GM12874 (cell line): ENCODE data around the gene AXDND1.

Source experiments
- CTCF ChIP-seq: IDR thresholded peaks from 2 replicates; pipeline ENCODE4 v1.5.1; 2011; ENCODE audit warnings: low read depth, mild to moderate bottlenecking, control low read depth, low read length, moderate library complexity; ENCODE audit not compliant: insufficient read depth

AXDND1 gene, protein sequence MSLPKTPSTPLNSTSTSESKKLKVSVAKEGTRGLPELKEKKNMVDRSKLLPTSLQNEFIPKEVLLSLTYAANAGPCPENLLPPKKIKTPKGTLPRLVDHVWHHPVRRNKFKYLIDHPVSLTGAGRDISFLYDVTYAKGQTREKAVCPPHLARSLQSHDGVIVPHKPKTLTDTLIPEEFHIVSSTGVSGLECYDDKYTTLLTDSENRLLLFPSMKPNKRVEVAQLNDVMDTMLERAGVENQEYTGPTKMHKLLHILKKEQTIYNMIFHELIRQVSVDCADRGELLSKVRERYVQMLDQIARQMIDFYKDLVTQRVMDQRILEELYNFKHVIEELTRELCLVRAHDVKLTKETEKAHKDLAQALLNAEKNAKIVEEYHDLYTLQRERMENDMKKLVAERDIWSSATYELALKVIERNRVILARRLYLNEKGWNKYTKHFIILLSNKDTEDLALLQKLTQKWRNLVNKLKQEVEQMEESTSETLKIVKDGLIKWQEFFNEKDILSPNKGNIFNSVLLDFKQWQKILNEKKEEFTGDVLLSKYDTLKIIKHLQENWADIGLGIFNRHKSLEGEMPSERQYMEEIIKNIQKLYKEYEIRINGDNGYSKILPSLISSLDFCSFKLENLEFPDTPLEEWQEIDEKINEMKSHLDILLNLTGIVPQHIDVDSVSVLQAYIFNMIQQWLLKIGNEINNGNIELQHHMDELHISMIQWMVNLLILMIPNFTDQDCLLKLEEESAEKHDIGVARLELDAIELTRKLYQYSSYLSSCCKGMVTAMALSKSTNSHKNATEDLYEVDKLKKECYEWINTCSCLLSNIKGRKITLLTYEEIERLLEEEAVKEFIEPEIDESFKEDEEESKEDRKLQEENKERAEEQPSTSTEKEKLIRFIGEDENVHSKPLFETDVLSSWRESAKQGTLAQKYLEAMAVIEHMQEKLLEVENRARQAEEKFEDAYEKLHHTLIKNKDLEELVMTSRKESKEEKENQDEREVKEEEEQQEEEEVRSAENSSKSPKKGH

DNA sequence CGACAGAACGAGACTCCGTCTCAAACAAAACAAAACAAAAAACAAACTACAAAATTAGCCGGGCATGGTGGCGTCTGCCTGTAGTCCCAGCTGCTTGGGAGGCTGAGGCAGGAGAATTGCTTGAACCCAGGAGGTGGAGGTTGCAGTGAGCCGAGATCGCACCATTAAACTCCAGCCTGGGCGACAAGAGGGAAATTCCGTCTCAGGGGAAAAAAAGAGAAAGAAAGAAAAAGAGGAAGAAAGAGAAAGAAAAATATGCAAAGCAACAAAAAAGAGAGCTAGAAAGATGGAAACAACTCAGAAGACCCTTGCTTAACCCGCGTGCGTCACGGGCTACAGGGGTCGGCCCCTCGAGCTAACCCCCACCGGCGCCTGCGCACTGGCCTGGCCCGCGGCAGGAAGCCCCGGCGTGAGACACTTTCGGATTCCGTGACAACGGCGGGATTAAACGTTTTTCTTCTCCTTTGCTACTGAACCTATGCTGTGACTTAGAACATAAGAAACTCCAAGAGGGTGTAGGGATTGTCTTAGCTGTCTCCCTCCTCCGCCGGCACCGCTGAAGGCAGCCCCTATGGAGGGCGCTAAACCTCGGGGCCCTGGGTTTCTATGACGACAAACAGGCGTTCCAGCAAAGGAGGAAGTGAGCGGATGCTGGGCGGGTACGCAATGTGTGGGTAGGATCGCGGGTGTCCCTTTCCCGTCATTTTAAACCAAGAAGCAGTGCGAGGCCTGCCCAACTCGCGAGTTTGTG lies at the start of gene AXDND1:
TSS of gene AXDND1 (plus strand) at position 630 of the 751 bp plus-strand sequence. CDS start 539 bp downstream, outside the sequence.
- TF ChIP-seq CTCF, result no peak

DNA sequence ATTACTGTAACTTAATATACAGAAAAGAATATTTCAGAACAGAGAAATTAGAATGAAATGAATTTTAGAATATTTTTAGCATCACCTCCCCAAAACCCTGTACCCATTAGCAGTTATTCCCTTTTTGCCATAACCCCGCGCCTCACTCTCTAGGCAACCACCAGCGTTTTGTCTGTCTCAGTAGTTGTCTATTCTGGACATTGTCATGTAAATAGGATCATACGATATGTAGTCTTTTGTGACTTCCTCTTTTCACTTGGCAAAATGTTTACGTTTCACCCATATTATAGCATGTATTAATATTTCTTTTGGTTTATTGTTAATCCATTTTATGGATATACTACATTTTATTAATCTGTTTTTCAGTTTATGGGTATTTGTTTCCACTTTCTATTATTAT lies 47.3 kb upstream of the AXDND1 start:
- TF ChIP-seq CTCF, result no peak

- no peak for TF ChIP-seq CTCF
These were observed 44.1 kb upstream of the AXDND1 start for GRCh38 chr1:179321533-179322216.

DNA sequence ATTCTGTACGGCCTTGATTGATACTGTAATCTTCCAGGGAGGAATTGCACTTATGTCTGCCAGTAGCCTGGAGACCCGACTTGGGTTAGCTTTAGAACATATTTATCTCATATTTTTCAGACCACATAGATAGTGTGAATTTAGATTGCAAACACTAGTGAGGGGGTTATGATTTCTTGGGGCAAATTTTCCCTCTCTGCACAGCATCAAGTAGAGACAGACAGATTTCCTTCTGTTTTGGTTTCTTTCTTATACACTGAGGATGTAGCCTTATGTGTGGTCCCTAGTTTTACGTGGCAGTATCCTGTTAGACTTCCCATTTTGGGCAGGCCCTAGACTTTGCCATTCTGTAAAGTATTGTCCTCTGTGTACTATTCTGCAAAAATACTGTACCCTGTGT lies 43.2 kb upstream of the AXDND1 start:
- no peak for TF ChIP-seq CTCF

DNA sequence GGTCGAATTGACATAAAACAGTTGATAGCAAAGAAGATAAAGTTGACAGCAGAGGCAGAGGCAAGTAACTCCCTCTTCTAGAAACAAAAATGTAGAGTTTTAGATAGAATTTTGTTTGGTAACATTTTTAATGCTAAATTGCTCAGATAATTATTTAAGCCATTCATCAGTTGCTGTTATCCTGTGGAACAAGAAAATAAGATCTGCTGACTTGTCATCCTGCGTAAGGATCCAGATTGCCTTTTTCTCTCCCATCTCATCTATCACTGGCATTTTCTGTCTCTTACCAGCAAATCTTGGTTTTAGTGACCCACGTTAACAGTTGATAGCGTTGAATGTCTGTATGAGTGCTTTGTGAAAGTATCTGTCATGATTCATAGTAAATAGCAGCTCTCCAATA lies 42.3 kb upstream of the AXDND1 start:
- TF ChIP-seq CTCF, result no peak

DNA sequence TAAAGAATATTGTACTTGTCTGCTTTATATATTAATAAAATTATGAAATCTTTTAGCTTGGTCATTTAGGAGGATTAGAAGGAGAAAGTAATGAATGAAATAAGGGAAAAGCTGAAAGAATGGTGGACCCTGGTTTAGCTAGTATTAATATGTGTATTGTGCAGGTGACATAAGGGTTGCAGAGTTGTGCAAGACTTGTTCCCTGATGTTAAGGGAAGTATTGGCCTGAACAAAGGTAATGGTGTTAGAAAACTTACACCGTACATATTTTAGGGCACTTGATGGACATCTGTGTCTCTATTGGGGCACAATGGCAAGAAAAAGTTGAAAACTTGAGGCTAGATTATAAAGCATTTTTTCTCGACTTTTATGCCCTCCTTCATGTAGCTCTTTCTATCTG lies 39.9 kb upstream of the AXDND1 start:
- no peak for TF ChIP-seq CTCF
